Ovary (tissue), 9 donors: Measurements from ENCODE around the gene IQSEC1. TPM values are rescaled to one million over a fixed set of nuclear protein-coding genes. Genes with fewer than 3 reads are reported as not detected.

Source experiments
- DNase-seq, 5 donors: peaks; one replicate each; pipeline ENCODE4 v3.0.0-alpha.2; 2019 to 2020
- H3K27ac ChIP-seq, 2 donors: fragments of 200-600 bp; one replicate each; pipeline versions ENCODE4 v1.5.1 to v1.8.0; 2019 to 2022
- H3K27me3 ChIP-seq: fragments of 200-600 bp; one replicate; pipeline ENCODE4 v1.8.0; 2022
- H3K36me3 ChIP-seq: fragments of 200-600 bp; sonication (generic); one replicate; pipeline ENCODE4 v1.5.1; 2019
- H3K4me1 ChIP-seq: one replicate; pipeline ENCODE4 v1.8.1; 2013; ENCODE audit warnings: mild to moderate bottlenecking, moderate library complexity; ENCODE audit not compliant: insufficient read depth
- H3K4me3 ChIP-seq: fragments of 200-600 bp; sonication (generic); one replicate; pipeline ENCODE4 v1.5.1; 2017
- H3K9me3 ChIP-seq, 2 donors: fragments of 200-600 bp in 1 of 2; sonication (generic) in 1 of 2; one replicate each; pipeline versions ENCODE4 v1.5.1 to v1.8.1; 2013 to 2019; ENCODE audit warnings: mild to moderate bottlenecking in 1 of 2, moderate library complexity in 1 of 2
- CTCF ChIP-seq, 3 donors: fragments of 450-650 bp in 2 of 3; fragments of 200-600 bp in 1 of 3; IDR thresholded peaks; one replicate each; pipeline versions ENCODE4 v1.5.1 to v1.8.0; 2016 to 2022; ENCODE audit warnings: antibody characterized with exemption in 3 of 3, mild to moderate bottlenecking in 1 of 3
- EP300 ChIP-seq: sonication (generic); formaldehyde crosslinking; IDR thresholded peaks from one replicate; pipeline ENCODE4 v1.6.1; 2017; ENCODE audit warnings: antibody characterized with exemption
- POLR2A ChIP-seq: fragments of 450-650 bp; IDR thresholded peaks from one replicate; pipeline ENCODE4 v1.6.1; 2017; ENCODE audit warnings: antibody characterized with exemption, mild to moderate bottlenecking, moderate library complexity
- WGBS, 3 donors: extraction: QIAGEN DNeasy Blood & Tissue Kit in 1 of 3; methylation state at CpG; one replicate each; pipeline versions ENCODE4 v1.1.5 to v1.1.7; 2013 to 2017; 5-methylcytosine and 5-hydroxymethylcytosine counted together
- intact Hi-C, 4 donors: fragments of 100-400 bp; cut with DNase I; formaldehyde crosslinking; loops; one replicate each; pipeline versions ENCODE4 v1.11.0 to v1.15.1; 2022 to 2023
- polyA plus RNA-seq, 2 donors: library from polyadenylated mRNA; stranded (reverse); fragments of 200-250 nt in 1 of 2; fragments of 350-450 nt in 1 of 2; fragmentation: Illumina TruSeq in 1 of 2; extraction: RNeasy Lipid Tissue Mini Kit (QIAGEN cat#74804) in 1 of 2; gene quantifications; one replicate each; pipeline ENCODE4 v1.2.3, GENCODE V29; 2013 to 2014
- total RNA-seq, 7 donors: library from RNA; depleted of rRNA in 2 of 7; stranded (reverse); fragments of >200 nt in 2 of 7; fragmentation: NEBNext Ultra II Directional in 3 of 7; extraction: Animal tissue kit (Norgen Biotek cat#: 25700) in 3 of 7; gene quantifications; one replicate each; pipeline versions ENCODE4 v1.1.0 to v1.2.4, GENCODE V29; 2016 to 2023
- donor health status: DM: no; HTN: no; CAD: no; lungs with moderate emphysema.
- donor health status: DM: no; HTN: no; CAD: no.
- donor health status: Bipolar disorder and iron deficiency.
- donor health status: DM: yes; HTN: yes; CAD: no.
- donor health status: DM: no; HTN: no; CAD: no.
- donor health status: DM: yes; HTN: yes; CAD: no.

The IQSEC1 gene
- total and polyA plus RNA-seq, 9 donors = 20.9 to 55.4 (median 45.1) TPM

- 8 to 41% (median 13%) methylated on average over 2 of the region's 2 CpGs for WGBS, 3 donors
- DNase-seq = no peak
- TF ChIP-seq EP300 (no peak), POLR2A (no peak), CTCF (IDR thresholded peaks at IDR 0.05) (no peak)
- Histone ChIP-seq H3K27me3 (no peaks in the 10 kb centered on the region), H3K9me3 (no peaks in the 10 kb centered on the region), H3K27ac (no peak overlapping the region), H3K4me1 (peaks cover 3% of the 10 kb centered on the region), H3K4me3 (no peak overlapping the region), H3K36me3 (no peaks in the 10 kb centered on the region)
- intact Hi-C loops = loop anchor here in 1 of 4 donors (10.0 kb wide), 1 partner anchor 91 kb away; no protein-coding TSS in a partner anchor
Measured at GRCh38 chr3:12996181-12996506, 77.1 kb downstream of the IQSEC1 start.

- H3K9me3 ChIP-seq = no peaks in the 10 kb centered on the region
- intact Hi-C loops = loop anchor here in 1 of 4 donors (10.0 kb wide), 1 partner anchor 91 kb away; no protein-coding TSS in a partner anchor
- no peaks in the 10 kb centered on the region for H3K36me3 ChIP-seq
- WGBS, 3 donors = 53 to 61% (median 58%) methylated on average over 10 of the region's 10 CpGs
- peak in 1 of 5 donors; percentile 21 for DNase-seq
- TF ChIP-seq EP300 = no peak
- TF ChIP-seq CTCF (IDR thresholded peaks at IDR 0.05) = no peak
- no peak for TF ChIP-seq POLR2A
- H3K27ac ChIP-seq = peak overlapping the region in 1 of 2 donors; percentile 52
- H3K4me3 ChIP-seq = no peak overlapping the region
- H3K4me1 ChIP-seq = peaks cover 3% of the 10 kb centered on the region
- H3K27me3 ChIP-seq = no peaks in the 10 kb centered on the region
Measured at GRCh38 chr3:12995389-12996180, 77.6 kb downstream of the IQSEC1 start.

- Histone ChIP-seq H3K9me3 (no peaks in the 10 kb centered on the region), H3K36me3 (no peaks in the 10 kb centered on the region), H3K27me3 (no peaks in the 10 kb centered on the region), H3K27ac (peak overlapping the region; percentile 29 to 52), H3K4me1 (peaks cover 3% of the 10 kb centered on the region), H3K4me3 (peak overlapping the region; percentile 51)
- intact Hi-C loops = loop anchor here in 2 of 4 donors (5.0 to 10.0 kb wide), 2 partner anchors 90 to 97 kb away; no protein-coding TSS in a partner anchor
- DNase-seq = peak; percentile 85 to 92 (median 88)
- 0% methylated on average over 58 of the region's 58 CpGs for WGBS, 3 donors
- TF ChIP-seq CTCF (IDR thresholded peaks at IDR 0.05) (peak; percentile 94 to 95 (median 95)), EP300 (no peak), POLR2A (peak; percentile 67)
Measured at GRCh38 chr3:12994607-12995388, 78.4 kb downstream of the IQSEC1 start.

GRCh38 chr3:12994357-12994606 is 78.9 kb downstream of the IQSEC1 start:
- peak in 4 of 5 donors; percentile 55 to 67 (median 62) for DNase-seq
- H3K9me3 ChIP-seq = no peaks in the 10 kb centered on the region
- intact Hi-C loops = loop anchor here in 2 of 4 donors (5.0 to 10.0 kb wide), 2 partner anchors 89 to 97 kb away; no protein-coding TSS in a partner anchor
- WGBS, 3 donors = 0 to 1% (median 0%) methylated on average over 5 to 25 of the region's 25 CpGs
- H3K4me1 ChIP-seq = peaks cover 3% of the 10 kb centered on the region
- peak overlapping the region; percentile 51 for H3K4me3 ChIP-seq
- no peaks in the 10 kb centered on the region for H3K36me3 ChIP-seq
- TF ChIP-seq EP300 = no peak
- H3K27ac ChIP-seq = peak overlapping the region in 1 of 2 donors; percentile 52
- no peaks in the 10 kb centered on the region for H3K27me3 ChIP-seq
